NCI-H187 treated with DMSO at 0.1 percent for 48 hours (cell line): Measurements from ENCODE around the gene NTN4.
"Not testable (repeated sequence)": the region's sequence is repeated elsewhere in the genome, so short reads cannot be mapped to it uniquely, and the experiment has no call there.

ENCODE experiments used
- DNase-seq: peaks from one replicate; lab custom pipeline; 2025; lab: John Stamatoyannopoulos, UW

Gene NTN4

DNA sequence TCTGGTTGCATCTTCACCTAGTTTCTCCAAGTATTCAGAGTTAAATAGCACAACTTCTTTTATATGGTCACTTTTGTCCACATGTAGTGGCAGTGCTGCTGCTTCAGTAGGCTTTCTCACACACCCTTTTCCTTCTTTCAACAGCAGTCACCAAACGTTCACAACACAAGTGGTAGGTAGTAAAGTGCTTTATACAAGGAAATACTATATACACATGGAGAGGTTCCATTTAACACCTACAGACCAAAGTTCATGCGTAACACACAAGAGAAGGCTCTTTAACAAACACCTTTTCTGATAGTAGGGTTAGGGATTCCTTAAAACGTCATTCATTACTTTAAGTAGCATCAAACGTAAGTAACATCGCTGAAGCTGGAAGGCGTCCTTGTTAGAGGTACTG, 132.2 kb downstream of the NTN4 start:
- no peak for DNase-seq

- DNase-seq, result not testable (repeated sequence)
Measured at GRCh38 chr12:95654665-95655064, 135.9 kb downstream of the NTN4 start.

- no peak for DNase-seq
Measured at GRCh38 chr12:95653771-95654546, 136.6 kb downstream of the NTN4 start.

DNA sequence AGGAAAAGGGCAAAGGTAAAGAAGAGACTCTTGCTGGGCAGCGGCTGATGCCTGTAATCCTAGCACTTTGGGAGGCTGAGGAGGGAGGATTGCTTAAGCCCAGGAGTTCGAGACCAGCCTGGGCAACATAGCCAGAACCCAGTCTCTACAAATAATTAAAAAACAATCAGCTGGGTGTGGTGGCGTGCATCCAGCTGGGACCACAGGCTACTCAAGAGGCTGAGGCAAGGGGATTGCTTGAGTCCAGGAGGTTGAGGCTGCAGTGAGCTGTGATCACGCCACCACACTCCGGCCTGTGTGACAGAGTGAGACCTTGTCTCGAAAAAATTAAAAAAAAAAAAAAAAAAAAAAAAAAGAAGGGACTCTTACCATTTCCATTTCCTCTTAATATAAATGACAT, 138.9 kb downstream of the NTN4 start:
- no peak for DNase-seq

DNA sequence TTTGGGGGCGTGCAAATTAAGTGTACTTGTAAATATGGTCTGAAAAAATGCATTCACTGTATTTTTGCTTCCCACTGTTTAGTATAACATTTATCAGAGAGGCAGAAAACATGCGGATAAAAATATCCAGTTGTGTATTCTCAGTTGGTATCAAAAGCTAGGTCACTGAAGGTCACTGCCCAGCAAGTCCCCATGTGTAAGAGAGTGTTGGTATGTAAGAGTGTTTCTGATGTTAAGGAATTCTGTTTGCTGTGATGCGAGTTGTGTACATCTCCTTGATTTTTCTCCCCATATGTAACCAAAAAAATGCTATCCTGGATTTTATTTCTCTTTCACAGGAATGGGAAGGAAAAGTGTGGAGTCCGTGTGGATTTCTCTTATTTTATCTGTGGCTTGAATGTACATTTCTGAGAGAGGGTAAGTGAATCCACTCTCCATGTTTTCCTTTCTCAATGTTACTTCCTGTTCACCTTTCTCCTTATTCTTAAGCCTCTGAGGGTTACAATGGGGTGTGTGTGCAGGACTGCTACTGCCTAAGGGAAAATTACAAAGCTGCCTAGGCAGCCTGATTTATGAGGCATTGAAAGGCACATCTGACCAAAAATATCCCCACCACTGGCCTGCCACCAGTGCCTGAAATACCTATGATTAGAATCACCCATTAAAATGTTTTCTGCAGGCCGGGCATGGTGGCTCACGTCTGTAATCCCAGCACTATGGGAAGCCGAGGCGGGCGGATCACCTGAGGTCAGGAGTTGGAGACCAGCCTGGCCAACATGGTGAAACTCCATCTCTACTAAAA, 141.4 kb downstream of the NTN4 start:
- no peak for DNase-seq

DNA sequence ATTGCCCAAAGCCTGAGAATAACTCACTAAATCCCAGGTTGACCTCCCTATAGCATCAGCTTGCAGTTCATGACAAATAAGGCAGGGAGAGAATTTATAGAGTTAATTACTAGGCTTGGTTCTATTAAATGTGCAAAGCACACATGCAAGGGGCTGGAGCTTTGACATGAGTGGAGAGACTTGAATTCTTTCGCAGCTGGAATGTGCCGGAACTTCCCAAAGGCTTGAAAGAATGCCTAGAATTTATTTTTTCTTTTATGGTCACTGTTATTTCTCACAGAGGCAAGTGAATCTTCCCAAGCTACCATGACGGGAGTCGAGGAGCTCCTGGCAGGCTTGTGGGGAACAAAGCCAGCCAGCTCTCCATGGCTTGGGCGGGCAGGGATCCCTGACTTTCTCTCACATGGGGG, 143.8 kb downstream of the NTN4 start:
- DNase-seq, result no peak

DNA sequence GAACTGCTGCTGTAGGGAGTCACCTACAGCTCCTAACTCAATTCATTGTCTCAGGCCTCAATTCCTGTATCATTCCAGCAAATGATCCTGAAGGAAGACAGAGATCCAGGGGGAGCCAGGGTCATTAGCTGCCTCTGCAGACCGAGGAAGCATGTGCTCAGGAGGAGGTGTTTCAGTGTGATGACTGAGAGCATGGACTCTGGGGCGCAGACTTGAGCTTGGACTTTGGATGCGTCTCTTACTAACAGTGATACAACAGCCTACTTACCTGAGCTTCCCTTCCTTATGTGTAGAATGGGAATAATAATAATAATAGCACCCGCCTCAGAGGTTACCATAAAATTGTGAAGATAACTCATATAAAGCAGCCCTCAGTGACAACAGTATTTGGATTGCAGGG, 147.3 kb downstream of the NTN4 start:
- no peak for DNase-seq

DNA sequence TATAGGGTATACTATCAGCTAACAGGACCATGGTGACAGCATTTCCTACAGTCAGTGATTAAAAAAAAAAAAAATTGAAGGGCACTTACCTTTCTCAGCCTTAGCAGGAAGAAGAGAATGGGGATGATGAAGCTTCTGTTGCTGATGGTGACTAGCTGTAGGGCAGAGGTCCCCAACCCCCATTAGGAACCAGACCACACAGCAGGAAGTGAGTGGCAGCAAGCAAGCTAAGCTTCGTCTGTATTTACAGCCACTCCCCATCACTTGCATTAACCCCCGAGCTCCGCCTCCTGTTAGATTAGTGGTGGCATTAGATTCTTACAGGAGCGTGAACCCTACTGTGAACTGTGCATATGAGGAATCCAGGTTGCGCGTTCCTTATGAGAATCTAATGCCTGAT, 148.0 kb downstream of the NTN4 start:
- DNase-seq, result no peak

DNA sequence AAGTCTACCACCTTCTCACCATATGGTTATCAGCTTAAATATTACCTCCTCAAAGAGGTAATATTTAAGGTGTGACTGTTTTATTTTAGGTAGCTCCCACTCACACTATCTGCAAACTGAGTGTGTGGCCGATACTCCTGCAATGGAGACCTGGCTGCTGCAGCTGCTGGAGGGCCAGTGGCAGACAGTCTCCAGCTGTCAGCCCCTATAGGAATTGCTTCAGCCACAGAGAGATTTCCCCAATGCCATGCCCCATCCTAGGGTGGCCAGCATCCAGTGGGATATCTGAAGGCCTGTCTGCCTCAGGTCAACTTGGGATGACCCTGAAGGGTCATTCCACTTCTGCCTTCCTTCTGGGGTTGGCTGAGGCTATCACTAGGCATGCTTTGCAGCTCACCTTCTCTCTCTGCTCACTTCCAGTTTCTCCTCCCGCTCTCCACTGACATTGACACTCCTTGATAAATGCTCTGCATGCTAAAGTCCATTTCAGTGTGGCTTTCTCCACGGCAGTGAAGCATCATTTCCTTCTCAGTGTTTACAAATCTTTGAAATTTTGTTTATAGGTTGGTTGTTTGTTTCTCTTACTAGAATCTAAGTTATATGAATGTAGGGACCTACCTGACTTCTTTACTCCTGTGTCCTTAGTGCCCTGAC, 149.1 kb downstream of the NTN4 start:
- DNase-seq, result no peak

DNA sequence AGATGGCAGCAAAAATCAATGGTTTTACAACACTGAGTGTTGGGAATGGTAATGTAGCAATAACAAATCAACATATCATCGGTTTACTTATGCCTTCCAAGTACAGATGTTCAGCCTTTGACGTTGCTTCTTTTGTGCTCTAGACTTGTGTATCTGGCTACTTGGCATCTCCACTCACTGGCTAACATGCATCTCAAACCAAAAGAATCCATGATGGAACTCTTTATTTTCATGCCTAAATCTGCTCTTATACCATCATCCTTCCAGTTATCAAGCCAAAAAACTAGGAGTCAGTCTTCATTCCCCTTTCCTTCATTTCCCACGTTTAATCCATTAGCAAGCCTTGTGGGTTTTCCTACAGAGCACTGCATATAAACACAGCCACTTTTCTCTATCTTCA, 150.0 kb downstream of the NTN4 start:
- DNase-seq, result no peak

GRCh38 chr12:95637471-95638155, 153.0 kb downstream of the NTN4 start:
- DNase-seq, result no peak

DNA sequence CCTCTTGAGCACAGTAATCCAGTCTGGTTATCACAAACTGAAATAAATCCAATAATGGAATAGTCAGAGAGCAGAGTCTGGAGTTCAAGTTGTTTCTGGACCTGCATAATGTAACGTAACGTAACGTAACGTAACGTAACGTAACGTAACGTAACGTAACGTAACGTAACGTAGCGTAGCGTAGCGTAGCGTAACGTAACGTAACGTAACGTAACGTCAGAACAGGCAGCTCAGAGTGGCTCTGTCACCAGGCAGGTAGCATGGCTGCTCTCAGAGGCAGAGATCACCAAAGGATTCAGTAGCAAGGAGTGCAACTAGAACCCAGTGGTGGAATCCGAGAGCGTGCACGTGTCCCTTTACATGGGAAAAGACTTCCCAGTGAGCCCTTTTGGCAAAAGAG, 153.6 kb downstream of the NTN4 start:
- no peak for DNase-seq

- DNase-seq, result no peak
Measured at GRCh38 chr12:95634622-95635621, 155.6 kb downstream of the NTN4 start.

- no peak for DNase-seq
Measured at GRCh38 chr12:95633732-95634465, 156.7 kb downstream of the NTN4 start.

GRCh38 chr12:95633049-95633731, 157.4 kb downstream of the NTN4 start:
- no peak for DNase-seq

DNA sequence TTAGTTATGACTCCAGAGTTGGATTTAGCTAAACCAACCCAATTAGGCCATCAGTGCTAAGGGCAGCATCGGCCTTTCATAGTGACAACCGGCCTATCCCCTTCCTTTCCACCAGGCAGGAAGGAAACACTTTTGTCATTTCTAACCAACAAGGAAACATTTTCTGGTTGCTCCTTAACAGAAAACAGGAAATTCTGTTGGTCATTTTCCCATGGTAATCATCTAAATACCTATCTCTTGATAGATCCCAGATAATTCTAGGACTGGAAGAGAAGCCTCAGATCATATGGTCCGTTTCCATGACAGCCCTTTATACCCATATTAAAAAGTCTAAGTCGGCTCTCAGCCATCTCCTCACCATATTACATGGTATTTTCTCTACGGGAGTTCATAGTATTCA, 160.1 kb downstream of the NTN4 start:
- no peak for DNase-seq

- no peak for DNase-seq
Measured at GRCh38 chr12:95629392-95629791, 161.2 kb downstream of the NTN4 start.

DNA sequence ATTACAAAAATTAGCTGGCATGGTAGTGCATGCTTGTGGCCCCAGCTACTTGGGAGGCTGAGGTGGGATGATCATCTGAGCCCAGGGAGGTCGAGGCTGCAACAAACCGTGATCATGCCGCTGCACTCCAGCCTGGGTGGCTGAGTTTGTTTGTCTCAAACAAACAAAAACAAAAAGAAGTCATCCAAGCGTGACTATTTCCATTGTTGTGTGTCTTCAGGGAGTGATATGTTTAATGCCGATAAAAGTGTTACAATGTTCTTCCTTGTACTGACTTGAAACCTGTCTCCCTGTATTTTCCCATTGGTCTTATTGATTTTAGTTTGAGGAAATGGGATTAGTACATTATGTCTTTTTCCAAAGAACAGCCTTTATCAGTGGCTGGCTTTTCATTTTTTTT, 163.7 kb downstream of the NTN4 start:
- DNase-seq, result no peak

- no peak for DNase-seq
Measured at GRCh38 chr12:95625012-95625411, 165.6 kb downstream of the NTN4 start.

- no peak for DNase-seq
Measured at GRCh38 chr12:95624589-95624988, 166.0 kb downstream of the NTN4 start.
